Measurements from ENCODE around the gene BRPF3.
"Not testable (repeated sequence)": the region's sequence is repeated elsewhere in the genome, so short reads cannot be mapped to it uniquely, and the experiment has no call there.

The BRPF3 gene

DNA sequence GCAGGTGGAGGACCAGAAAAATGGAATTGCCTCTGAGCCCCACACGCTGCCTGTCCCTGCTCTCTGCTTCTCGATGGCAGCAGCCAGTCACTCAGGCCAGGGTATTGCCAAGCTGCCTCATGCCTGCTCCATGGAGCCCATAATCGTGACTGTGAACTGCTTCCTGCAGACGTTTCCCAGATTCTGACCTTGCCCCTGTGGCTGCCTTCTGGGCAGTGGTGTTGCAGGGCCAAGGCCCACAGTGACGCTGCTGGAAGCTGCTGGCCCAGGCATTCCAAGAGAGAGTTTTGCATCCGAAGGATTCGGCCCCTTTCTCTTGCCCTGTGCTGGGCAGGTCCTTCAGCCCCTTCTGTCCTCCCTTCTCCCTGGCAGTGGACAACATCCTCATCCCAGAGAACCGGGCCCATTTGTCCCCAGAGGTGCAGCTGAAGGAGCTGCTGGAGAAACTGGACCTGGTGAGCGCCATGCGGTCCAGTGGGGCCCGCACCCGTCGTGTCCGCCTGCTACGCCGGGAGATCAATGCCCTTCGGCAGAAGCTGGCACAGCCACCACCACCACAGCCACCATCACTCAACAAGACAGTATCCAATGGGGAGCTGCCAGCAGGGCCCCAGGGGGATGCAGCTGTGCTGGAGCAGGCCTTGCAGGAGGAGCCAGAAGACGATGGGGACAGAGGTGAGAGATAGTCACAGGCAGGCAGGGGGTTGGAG lies 14.5 kb downstream of the BRPF3 start:
- Histone ChIP-seq H3K27ac (ENCODE audit: insufficient read depth, low read length, poor library complexity, severe bottlenecking) (no peak overlapping the region), H3K36me3 (ENCODE audit: control insufficient read depth, insufficient read depth, low read length) (peaks cover 76% of the 10 kb centered on the region), H3K9me3 (ENCODE audit: control insufficient read depth, low read length) (no peaks in the 10 kb centered on the region), H3K4me3 (ENCODE audit: insufficient read depth, low read depth, low read length, poor library complexity, severe bottlenecking) (no peak overlapping the region), H3K4me1 (ENCODE audit: control insufficient read depth, insufficient read depth, low read length, poor library complexity, severe bottlenecking) (no peaks in the 10 kb centered on the region), H3K27me3 (replicated peaks; ENCODE audit: control insufficient read depth, insufficient read depth, low read length, poor library complexity, severe bottlenecking) (no peaks in the 10 kb centered on the region)
- no peak for DNase-seq

DNA sequence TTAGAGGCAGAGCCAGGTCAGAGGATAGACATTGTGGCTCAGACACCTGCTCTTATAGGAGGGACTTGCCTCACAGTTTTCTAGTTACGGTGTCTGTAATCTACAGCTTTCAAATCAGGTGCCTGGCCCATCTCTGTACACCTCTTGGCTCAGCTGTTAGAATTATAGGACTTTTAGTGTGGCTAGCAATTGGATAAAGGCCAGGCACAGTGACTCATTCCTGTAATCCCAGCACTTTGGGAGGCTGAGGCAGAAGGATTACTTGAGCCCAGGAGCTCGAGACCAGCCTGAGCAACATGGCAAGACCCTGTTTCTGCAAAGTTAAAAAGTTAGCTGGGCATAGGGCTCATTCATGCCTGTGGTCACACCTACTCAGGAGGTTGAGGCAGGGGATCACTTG lies 20.0 kb downstream of the BRPF3 start:
- Histone ChIP-seq H3K27me3 (replicated peaks; ENCODE audit: control insufficient read depth, insufficient read depth, low read length, poor library complexity, severe bottlenecking) (no peaks in the 10 kb centered on the region), H3K36me3 (ENCODE audit: control insufficient read depth, insufficient read depth, low read length) (peaks cover 67% of the 10 kb centered on the region), H3K4me1 (ENCODE audit: control insufficient read depth, insufficient read depth, low read length, poor library complexity, severe bottlenecking) (no peaks in the 10 kb centered on the region), H3K27ac (ENCODE audit: insufficient read depth, low read length, poor library complexity, severe bottlenecking) (no peak overlapping the region), H3K4me3 (ENCODE audit: insufficient read depth, low read depth, low read length, poor library complexity, severe bottlenecking) (no peak overlapping the region), H3K9me3 (ENCODE audit: control insufficient read depth, low read length) (no peaks in the 10 kb centered on the region)
- no peak for DNase-seq

DNA sequence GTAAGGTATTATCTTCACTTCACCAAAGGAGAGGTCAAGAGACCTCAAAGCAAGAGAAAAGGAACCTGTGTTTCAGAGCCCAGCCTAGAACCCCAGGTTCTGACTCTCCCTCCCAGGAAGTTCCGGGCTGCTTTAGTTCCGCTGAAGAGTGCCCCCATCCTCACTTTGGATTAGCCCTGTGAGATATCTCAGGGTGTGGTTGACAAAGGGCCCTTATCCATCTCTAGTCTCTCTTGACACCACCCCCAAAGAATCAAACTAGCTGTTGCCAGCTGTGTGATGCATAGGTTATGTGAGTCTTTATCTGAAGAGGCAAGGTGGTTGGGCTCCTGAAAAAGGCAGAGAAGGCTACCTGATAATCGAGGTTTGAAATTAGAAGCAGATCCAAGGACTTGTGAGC lies 20.6 kb downstream of the BRPF3 start:
- DNase-seq: no peak
- Histone ChIP-seq H3K9me3 (ENCODE audit: control insufficient read depth, low read length) (no peaks in the 10 kb centered on the region), H3K4me3 (ENCODE audit: insufficient read depth, low read depth, low read length, poor library complexity, severe bottlenecking) (no peak overlapping the region), H3K27ac (ENCODE audit: insufficient read depth, low read length, poor library complexity, severe bottlenecking) (no peak overlapping the region), H3K4me1 (ENCODE audit: control insufficient read depth, insufficient read depth, low read length, poor library complexity, severe bottlenecking) (no peaks in the 10 kb centered on the region), H3K36me3 (ENCODE audit: control insufficient read depth, insufficient read depth, low read length) (peaks cover 67% of the 10 kb centered on the region), H3K27me3 (replicated peaks; ENCODE audit: control insufficient read depth, insufficient read depth, low read length, poor library complexity, severe bottlenecking) (no peaks in the 10 kb centered on the region)

DNA sequence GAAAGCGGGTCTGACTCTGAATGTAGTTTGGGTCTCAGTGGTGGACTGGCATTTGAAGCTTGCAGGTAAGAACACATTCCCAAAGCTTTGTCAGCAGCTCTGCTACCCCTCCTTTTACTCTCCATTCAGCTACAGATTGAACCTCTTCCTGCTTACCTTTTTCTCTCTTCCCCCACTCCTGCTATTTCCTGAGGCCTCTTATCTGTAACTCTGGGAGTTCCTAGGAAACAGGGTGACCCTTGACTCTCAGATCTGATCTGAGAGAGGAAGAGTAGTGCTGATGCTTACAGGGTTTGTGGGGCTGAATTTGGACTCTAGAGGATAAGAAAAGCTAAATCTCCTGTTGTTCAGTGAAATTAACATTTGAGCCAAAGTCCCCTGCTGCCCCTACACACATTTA lies 21.4 kb downstream of the BRPF3 start:
- no peak for DNase-seq
- H3K27ac ChIP-seq (ENCODE audit: insufficient read depth, low read length, poor library complexity, severe bottlenecking): no peak overlapping the region
- H3K36me3 ChIP-seq (ENCODE audit: control insufficient read depth, insufficient read depth, low read length): peaks cover 72% of the 10 kb centered on the region
- H3K4me1 ChIP-seq (ENCODE audit: control insufficient read depth, insufficient read depth, low read length, poor library complexity, severe bottlenecking): no peaks in the 10 kb centered on the region
- no peaks in the 10 kb centered on the region for H3K27me3 ChIP-seq (replicated peaks; ENCODE audit: control insufficient read depth, insufficient read depth, low read length, poor library complexity, severe bottlenecking)
- no peak overlapping the region for H3K4me3 ChIP-seq (ENCODE audit: insufficient read depth, low read depth, low read length, poor library complexity, severe bottlenecking)
- H3K9me3 ChIP-seq (ENCODE audit: control insufficient read depth, low read length): no peaks in the 10 kb centered on the region

DNA sequence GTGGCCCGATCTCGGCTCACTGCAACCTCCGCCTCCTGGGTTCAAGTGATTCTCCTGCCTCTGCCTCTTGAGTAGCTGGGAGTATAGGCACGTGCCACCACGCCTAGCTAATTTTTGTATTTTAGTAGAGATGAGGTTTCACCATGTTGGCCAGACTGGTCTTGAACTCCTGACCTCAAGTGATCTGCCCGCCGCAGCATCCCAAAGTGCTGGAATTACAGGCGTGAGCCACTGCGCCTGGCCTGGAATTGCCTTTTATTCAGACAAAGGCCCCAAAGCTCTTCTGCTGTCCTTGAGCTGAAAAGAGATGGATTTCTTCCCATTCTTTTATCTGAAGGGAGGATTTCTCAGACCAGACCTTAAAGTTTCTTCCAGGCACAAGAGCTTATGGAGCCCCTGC lies 22.0 kb downstream of the BRPF3 start:
- H3K36me3 ChIP-seq (ENCODE audit: control insufficient read depth, insufficient read depth, low read length): peaks cover 76% of the 10 kb centered on the region
- DNase-seq; H3K4me3 ChIP-seq (ENCODE audit: insufficient read depth, low read depth, low read length, poor library complexity, severe bottlenecking): not testable (repeated sequence)

DNA sequence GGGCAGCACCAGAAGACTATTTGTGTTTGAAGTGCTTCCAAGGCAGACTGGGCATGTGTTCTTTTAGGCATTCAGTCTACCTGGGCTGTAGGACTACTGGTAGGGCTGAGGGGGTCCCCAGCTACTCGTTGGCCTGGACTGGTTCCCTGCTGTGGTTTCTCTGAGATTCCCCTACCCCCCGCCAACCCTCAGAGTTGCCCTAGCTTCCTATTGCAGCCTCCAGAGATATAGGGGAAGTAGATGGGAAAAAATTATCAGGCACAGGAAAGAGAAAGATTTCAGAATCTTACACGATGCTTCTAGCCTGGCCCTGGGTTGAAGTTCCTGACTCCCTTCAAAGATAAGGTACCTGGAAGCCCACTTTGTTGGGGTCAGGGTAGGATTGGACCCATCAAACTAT lies 22.5 kb downstream of the BRPF3 start:
- Histone ChIP-seq H3K9me3 (ENCODE audit: control insufficient read depth, low read length) (no peaks in the 10 kb centered on the region), H3K27me3 (replicated peaks; ENCODE audit: control insufficient read depth, insufficient read depth, low read length, poor library complexity, severe bottlenecking) (no peaks in the 10 kb centered on the region), H3K4me1 (ENCODE audit: control insufficient read depth, insufficient read depth, low read length, poor library complexity, severe bottlenecking) (no peaks in the 10 kb centered on the region), H3K27ac (ENCODE audit: insufficient read depth, low read length, poor library complexity, severe bottlenecking) (no peak overlapping the region), H3K4me3 (ENCODE audit: insufficient read depth, low read depth, low read length, poor library complexity, severe bottlenecking) (no peak overlapping the region), H3K36me3 (ENCODE audit: control insufficient read depth, insufficient read depth, low read length) (peaks cover 73% of the 10 kb centered on the region)
- no peak for DNase-seq

More for the DNA sequence above, 22.0 kb downstream of the BRPF3 start:
- not testable (repeated sequence) for H3K27ac ChIP-seq (ENCODE audit: insufficient read depth, low read length, poor library complexity, severe bottlenecking); H3K4me1 ChIP-seq (ENCODE audit: control insufficient read depth, insufficient read depth, low read length, poor library complexity, severe bottlenecking); H3K27me3 ChIP-seq (replicated peaks; ENCODE audit: control insufficient read depth, insufficient read depth, low read length, poor library complexity, severe bottlenecking); H3K9me3 ChIP-seq (ENCODE audit: control insufficient read depth, low read length)

DNA sequence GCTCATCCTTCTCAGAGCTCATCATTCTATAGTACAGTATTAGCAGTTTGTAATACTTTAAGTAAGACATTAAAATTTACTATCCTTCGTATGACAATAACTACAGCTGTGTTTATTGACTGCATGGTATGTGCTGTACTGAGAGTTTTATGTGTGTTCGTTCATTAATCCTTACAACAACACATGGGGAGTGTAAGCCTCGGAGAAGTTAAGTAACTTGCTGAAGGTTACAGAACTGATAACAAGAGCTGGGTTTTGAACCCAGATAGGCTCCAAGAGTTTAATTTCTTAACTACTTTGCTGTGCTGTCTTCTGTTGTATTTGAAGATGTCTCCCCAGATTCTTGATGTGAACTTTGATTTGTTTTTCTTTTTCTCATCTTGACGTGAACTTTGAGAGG lies 23.7 kb downstream of the BRPF3 start:
- H3K36me3 ChIP-seq (ENCODE audit: control insufficient read depth, insufficient read depth, low read length): peaks cover 76% of the 10 kb centered on the region
- no peak overlapping the region for H3K27ac ChIP-seq (ENCODE audit: insufficient read depth, low read length, poor library complexity, severe bottlenecking)
- no peak overlapping the region for H3K4me3 ChIP-seq (ENCODE audit: insufficient read depth, low read depth, low read length, poor library complexity, severe bottlenecking)
- no peaks in the 10 kb centered on the region for H3K27me3 ChIP-seq (replicated peaks; ENCODE audit: control insufficient read depth, insufficient read depth, low read length, poor library complexity, severe bottlenecking)
- H3K9me3 ChIP-seq (ENCODE audit: control insufficient read depth, low read length): no peaks in the 10 kb centered on the region
- DNase-seq: no peak
- H3K4me1 ChIP-seq (ENCODE audit: control insufficient read depth, insufficient read depth, low read length, poor library complexity, severe bottlenecking): no peaks in the 10 kb centered on the region

DNA sequence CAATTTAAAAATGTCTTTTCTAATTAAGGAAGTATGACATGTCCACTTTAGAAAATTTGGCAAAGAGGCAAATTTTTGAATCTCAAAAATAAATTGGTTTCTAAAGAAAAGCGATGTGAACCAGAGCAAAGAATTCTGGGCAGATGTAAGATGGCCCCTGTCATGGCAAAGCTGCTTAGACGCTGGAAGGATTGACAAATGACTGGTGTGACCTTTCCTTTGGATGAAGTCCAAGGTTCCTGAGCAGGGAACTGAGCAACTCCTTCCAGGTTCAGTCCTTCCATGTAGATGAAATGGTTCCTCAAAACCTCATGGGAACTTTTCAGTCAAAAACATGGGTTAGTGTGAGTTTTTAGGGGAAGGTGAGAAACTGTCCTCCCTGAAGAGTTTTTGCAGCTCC lies 25.1 kb downstream of the BRPF3 start:
- H3K4me1 ChIP-seq (ENCODE audit: control insufficient read depth, insufficient read depth, low read length, poor library complexity, severe bottlenecking): no peaks in the 10 kb centered on the region
- H3K4me3 ChIP-seq (ENCODE audit: insufficient read depth, low read depth, low read length, poor library complexity, severe bottlenecking): no peak overlapping the region
- no peak overlapping the region for H3K27ac ChIP-seq (ENCODE audit: insufficient read depth, low read length, poor library complexity, severe bottlenecking)
- DNase-seq: no peak
- no peaks in the 10 kb centered on the region for H3K9me3 ChIP-seq (ENCODE audit: control insufficient read depth, low read length)
- no peaks in the 10 kb centered on the region for H3K27me3 ChIP-seq (replicated peaks; ENCODE audit: control insufficient read depth, insufficient read depth, low read length, poor library complexity, severe bottlenecking)
- H3K36me3 ChIP-seq (ENCODE audit: control insufficient read depth, insufficient read depth, low read length): peaks cover 73% of the 10 kb centered on the region

DNA sequence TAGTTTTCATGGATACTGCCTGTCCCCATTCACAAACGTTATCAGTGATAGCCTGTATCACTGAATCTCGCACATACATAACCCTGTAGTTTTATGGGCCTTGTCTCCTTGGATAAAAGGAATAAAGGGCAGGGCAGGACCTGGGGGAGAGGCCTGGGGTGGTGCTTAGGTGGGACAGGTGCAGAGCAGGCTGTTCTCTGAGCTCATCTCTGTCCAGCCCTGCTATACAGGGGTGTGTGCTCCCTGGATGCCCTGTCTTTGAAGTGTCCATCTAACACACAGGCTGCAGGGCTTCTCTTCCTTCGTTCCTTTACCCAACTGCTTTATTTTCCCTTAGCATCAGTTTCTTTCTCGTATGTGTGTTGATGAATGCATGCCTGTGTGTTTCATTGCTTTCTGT lies 26.4 kb downstream of the BRPF3 start:
- H3K36me3 ChIP-seq (ENCODE audit: control insufficient read depth, insufficient read depth, low read length): peaks cover 68% of the 10 kb centered on the region
- no peaks in the 10 kb centered on the region for H3K9me3 ChIP-seq (ENCODE audit: control insufficient read depth, low read length)
- DNase-seq: no peak
- H3K27ac ChIP-seq (ENCODE audit: insufficient read depth, low read length, poor library complexity, severe bottlenecking): no peak overlapping the region
- H3K4me3 ChIP-seq (ENCODE audit: insufficient read depth, low read depth, low read length, poor library complexity, severe bottlenecking): no peak overlapping the region
- H3K27me3 ChIP-seq (replicated peaks; ENCODE audit: control insufficient read depth, insufficient read depth, low read length, poor library complexity, severe bottlenecking): no peaks in the 10 kb centered on the region
- no peaks in the 10 kb centered on the region for H3K4me1 ChIP-seq (ENCODE audit: control insufficient read depth, insufficient read depth, low read length, poor library complexity, severe bottlenecking)

DNA sequence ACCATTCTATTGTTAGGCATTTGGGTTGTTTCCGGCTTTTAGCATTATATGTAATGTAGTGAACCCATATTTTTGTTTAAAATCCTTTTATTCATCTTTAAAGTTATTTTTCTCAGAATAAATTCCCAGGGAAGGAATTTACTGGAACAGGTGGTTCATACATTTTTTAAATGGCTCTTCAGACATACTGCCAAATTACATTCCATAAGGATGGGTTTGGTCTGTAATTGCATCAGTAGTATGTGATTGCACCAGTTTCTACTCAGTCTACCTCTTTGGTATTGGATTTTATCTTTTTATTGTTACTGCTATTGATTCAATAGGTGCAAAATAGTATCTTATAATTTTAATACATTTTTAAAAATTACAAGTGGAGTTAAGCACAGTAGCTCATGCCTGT lies 27.2 kb downstream of the BRPF3 start:
- Histone ChIP-seq H3K36me3 (ENCODE audit: control insufficient read depth, insufficient read depth, low read length) (peaks cover 62% of the 10 kb centered on the region), H3K27ac (ENCODE audit: insufficient read depth, low read length, poor library complexity, severe bottlenecking) (no peak overlapping the region), H3K4me3 (ENCODE audit: insufficient read depth, low read depth, low read length, poor library complexity, severe bottlenecking) (no peak overlapping the region), H3K9me3 (ENCODE audit: control insufficient read depth, low read length) (no peaks in the 10 kb centered on the region), H3K27me3 (replicated peaks; ENCODE audit: control insufficient read depth, insufficient read depth, low read length, poor library complexity, severe bottlenecking) (no peaks in the 10 kb centered on the region), H3K4me1 (ENCODE audit: control insufficient read depth, insufficient read depth, low read length, poor library complexity, severe bottlenecking) (no peaks in the 10 kb centered on the region)
- no peak for DNase-seq
